Liver (tissue), 9 donors: ENCODE measurements around the gene ACVR2B. TPM values are rescaled to one million over a fixed set of nuclear protein-coding genes. Genes with fewer than 3 reads are reported as not detected.

Experiments used
- DNase-seq: peaks from one replicate; pipeline ENCODE4 v3.0.0-alpha.2; 2017; ENCODE audit warnings: low spot score
- H3K27ac ChIP-seq, 2 donors: one replicate each; pipeline ENCODE4 v1.7.0; 2013; ENCODE audit warnings: inconsistent platforms in 2 of 2, low read length in 2 of 2, control low read depth in 1 of 2, low read depth in 1 of 2, mild to moderate bottlenecking in 1 of 2
- H3K27me3 ChIP-seq, 4 donors: one replicate each; pipeline versions ENCODE4 v1.6.1 to v1.7.0; 2013; ENCODE audit warnings: low read length in 3 of 4, inconsistent platforms in 1 of 4, mild to moderate bottlenecking in 1 of 4, moderate library complexity in 1 of 4; ENCODE audit not compliant: control insufficient read depth in 4 of 4, insufficient read depth in 4 of 4
- H3K36me3 ChIP-seq, 4 donors: one replicate each; pipeline versions ENCODE4 v1.6.1 to v1.7.0; 2013; ENCODE audit warnings: low read length in 3 of 4, mild to moderate bottlenecking in 3 of 4, low read depth in 1 of 4, moderate library complexity in 1 of 4; ENCODE audit not compliant: control insufficient read depth in 4 of 4, insufficient read depth in 3 of 4
- H3K4me1 ChIP-seq, 4 donors: one replicate each; pipeline versions ENCODE4 v1.6.1 to v1.7.0; 2013; ENCODE audit warnings: low read length in 3 of 4, mild to moderate bottlenecking in 3 of 4, moderate library complexity in 1 of 4; ENCODE audit not compliant: control insufficient read depth in 4 of 4, insufficient read depth in 4 of 4
- H3K4me3 ChIP-seq, 3 donors: one replicate each; pipeline versions ENCODE4 v1.6.1 to v1.7.0; 2013; ENCODE audit warnings: low read length in 3 of 3, control low read depth in 1 of 3, low read depth in 1 of 3, mild to moderate bottlenecking in 1 of 3
- H3K9ac ChIP-seq, 2 donors: one replicate each; pipeline ENCODE4 v1.7.0; 2013; ENCODE audit warnings: low read length in 2 of 2, mild to moderate bottlenecking in 2 of 2, moderate library complexity in 2 of 2, control low read depth in 1 of 2, low read depth in 1 of 2
- H3K9me3 ChIP-seq, 4 donors: one replicate each; pipeline versions ENCODE4 v1.6.1 to v1.7.0; 2013; ENCODE audit warnings: low read length in 3 of 4; ENCODE audit not compliant: control insufficient read depth in 4 of 4
- EGR1 ChIP-seq, 2 donors: IDR thresholded peaks; 2 replicates each; pipeline ENCODE4 v1.6.1; 2016 to 2018; ENCODE audit warnings: antibody characterized with exemption in 2 of 2, low read depth in 2 of 2
- FOXA1 ChIP-seq: IDR thresholded peaks from 2 replicates; pipeline ENCODE4 v1.6.1; 2016; ENCODE audit warnings: antibody characterized with exemption
- FOXA2 ChIP-seq: IDR thresholded peaks from 2 replicates; pipeline ENCODE4 v1.6.1; 2016; ENCODE audit warnings: antibody characterized with exemption
- GABPA ChIP-seq, 2 donors: IDR thresholded peaks in 1 of 2; conservative IDR thresholded peaks in 1 of 2; 2 replicates each; pipeline ENCODE4 v1.6.1; 2016; ENCODE audit warnings: antibody characterized with exemption in 2 of 2, mild to moderate bottlenecking in 1 of 2, moderate library complexity in 1 of 2
- HNF4A ChIP-seq, 2 donors: conservative IDR thresholded peaks; 2 replicates each; pipeline ENCODE4 v1.6.1; 2016; ENCODE audit warnings: antibody characterized with exemption in 2 of 2, mild to moderate bottlenecking in 2 of 2
- HNF4G ChIP-seq: IDR thresholded peaks from 2 replicates; pipeline ENCODE4 v1.6.1; 2016; ENCODE audit warnings: antibody characterized with exemption
- JUND ChIP-seq, 2 donors: IDR thresholded peaks; 2 replicates each; pipeline ENCODE4 v1.6.1; 2016; ENCODE audit warnings: antibody characterized with exemption in 2 of 2
- MAX ChIP-seq: IDR thresholded peaks from 2 replicates; pipeline ENCODE4 v1.6.1; 2016; ENCODE audit warnings: antibody characterized with exemption
- NR2F2 ChIP-seq: IDR thresholded peaks from 2 replicates; pipeline ENCODE4 v1.6.1; 2016; ENCODE audit warnings: antibody characterized with exemption
- RAD21 ChIP-seq, 2 donors: IDR thresholded peaks; 2 replicates each; pipeline ENCODE4 v1.6.1; 2016; ENCODE audit warnings: antibody characterized with exemption in 2 of 2, mild to moderate bottlenecking in 2 of 2
- RXRA ChIP-seq, 2 donors: IDR thresholded peaks; 2 replicates each; pipeline ENCODE4 v1.6.1; 2017 to 2018; ENCODE audit warnings: antibody characterized with exemption in 2 of 2, mild to moderate bottlenecking in 1 of 2
- SP1 ChIP-seq: IDR thresholded peaks from 2 replicates; pipeline ENCODE4 v1.6.1; 2018; ENCODE audit warnings: antibody characterized with exemption, mild to moderate bottlenecking
- TAF1 ChIP-seq: conservative IDR thresholded peaks from 2 replicates; pipeline ENCODE4 v1.6.1; 2016; ENCODE audit warnings: antibody characterized with exemption, mild to moderate bottlenecking
- YY1 ChIP-seq: IDR thresholded peaks from 2 replicates; pipeline ENCODE4 v1.6.1; 2016; ENCODE audit warnings: antibody characterized with exemption, mild to moderate bottlenecking
- ZBTB33 ChIP-seq: IDR thresholded peaks from 2 replicates; pipeline ENCODE4 v1.6.1; 2016; ENCODE audit warnings: antibody characterized with exemption
- WGBS: extraction: QIAGEN DNeasy Blood & Tissue Kit; methylation state at CpG from one replicate; pipeline ENCODE4 v1.1.7; 2013; 5-methylcytosine and 5-hydroxymethylcytosine counted together
- polyA plus RNA-seq, 2 donors: library from polyadenylated mRNA; stranded (reverse) in 1 of 2; unstranded in 1 of 2; fragments of 200-250 nt in 1 of 2; fragments of >200 nt in 1 of 2; fragmentation: Nextera tagmentation in 1 of 2; extraction: Ambion mirVana in 1 of 2; gene quantifications; one replicate each; pipeline versions ENCODE4 v1.2.1 to v1.2.3, GENCODE V29; 2013 to 2015
- total RNA-seq, 2 donors: library from RNA; depleted of rRNA; stranded (reverse); fragments of >200 nt; gene quantifications; one replicate each; pipeline ENCODE4 v1.2.3, GENCODE V29; 2014
- TF ChIP-seq, protein P1 (sequence below): IDR thresholded peaks from 2 replicates; pipeline ENCODE4 v1.6.1; 2016; ENCODE audit warnings: antibody characterized with exemption, mild to moderate bottlenecking
- TF ChIP-seq, protein P2 (sequence below): fragments of 150-350 bp; IDR thresholded peaks from 2 replicates; pipeline ENCODE4 v1.5.1; 2017; ENCODE audit warnings: improper control_type of control experiment, low read depth, low read length; ENCODE audit not compliant: missing input control
- TF ChIP-seq, protein P3 (sequence below): IDR thresholded peaks from 2 replicates; pipeline ENCODE4 v1.6.1; 2016; ENCODE audit warnings: antibody characterized with exemption
- donor health status: healthy.
- donor health status: healthy.
- donor health status: healthy.
- donor health status: healthy.
- donor health status: healthy.

Gene ACVR2B
- total and polyA plus RNA-seq, 4 donors, result 1.2 to 7.4 (median 4.7) TPM

DNA sequence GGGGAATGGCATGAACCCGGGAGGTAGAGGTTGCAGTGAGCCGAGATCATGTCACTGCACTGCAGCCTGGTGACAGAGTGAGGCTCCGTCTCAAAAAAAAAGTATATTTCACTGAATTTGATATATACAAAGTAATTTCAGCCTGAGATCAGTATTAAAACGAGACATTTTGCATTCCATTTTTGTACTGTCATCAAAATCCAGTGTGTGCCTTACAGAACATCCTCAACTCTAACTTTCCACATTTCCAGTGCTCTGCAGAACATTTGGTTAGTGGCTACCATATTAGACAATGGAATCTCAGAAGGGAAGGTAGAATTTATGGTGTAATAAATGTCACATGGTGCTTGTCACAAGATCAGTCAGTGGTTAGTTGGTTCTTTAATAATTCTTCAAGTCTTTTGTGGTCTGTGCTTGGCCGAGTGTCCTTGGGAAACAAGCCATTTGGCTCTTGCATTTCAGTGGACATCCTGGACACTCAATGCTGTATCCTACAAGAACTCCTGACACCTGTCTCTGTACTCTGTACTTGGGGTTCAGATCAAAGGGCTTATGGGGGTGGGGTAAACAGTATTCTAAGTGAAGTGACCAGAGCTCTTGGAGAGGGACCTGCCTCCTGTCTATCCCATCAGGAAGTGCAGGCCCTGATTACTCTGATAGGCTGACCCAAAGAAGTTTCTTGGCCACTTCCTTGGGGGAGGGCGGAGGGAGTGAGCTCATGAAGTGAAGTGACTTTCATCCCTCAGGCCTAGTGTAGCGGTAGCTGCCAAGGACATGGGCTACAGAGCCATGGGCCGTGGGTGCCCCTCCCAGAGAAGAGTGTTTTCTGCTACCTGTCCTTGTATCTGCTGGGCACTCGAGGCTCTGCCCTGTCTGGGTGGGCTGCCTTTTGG is 3.7 kb downstream of the ACVR2B start (continued):
- TF ChIP-seq, protein P1, sequence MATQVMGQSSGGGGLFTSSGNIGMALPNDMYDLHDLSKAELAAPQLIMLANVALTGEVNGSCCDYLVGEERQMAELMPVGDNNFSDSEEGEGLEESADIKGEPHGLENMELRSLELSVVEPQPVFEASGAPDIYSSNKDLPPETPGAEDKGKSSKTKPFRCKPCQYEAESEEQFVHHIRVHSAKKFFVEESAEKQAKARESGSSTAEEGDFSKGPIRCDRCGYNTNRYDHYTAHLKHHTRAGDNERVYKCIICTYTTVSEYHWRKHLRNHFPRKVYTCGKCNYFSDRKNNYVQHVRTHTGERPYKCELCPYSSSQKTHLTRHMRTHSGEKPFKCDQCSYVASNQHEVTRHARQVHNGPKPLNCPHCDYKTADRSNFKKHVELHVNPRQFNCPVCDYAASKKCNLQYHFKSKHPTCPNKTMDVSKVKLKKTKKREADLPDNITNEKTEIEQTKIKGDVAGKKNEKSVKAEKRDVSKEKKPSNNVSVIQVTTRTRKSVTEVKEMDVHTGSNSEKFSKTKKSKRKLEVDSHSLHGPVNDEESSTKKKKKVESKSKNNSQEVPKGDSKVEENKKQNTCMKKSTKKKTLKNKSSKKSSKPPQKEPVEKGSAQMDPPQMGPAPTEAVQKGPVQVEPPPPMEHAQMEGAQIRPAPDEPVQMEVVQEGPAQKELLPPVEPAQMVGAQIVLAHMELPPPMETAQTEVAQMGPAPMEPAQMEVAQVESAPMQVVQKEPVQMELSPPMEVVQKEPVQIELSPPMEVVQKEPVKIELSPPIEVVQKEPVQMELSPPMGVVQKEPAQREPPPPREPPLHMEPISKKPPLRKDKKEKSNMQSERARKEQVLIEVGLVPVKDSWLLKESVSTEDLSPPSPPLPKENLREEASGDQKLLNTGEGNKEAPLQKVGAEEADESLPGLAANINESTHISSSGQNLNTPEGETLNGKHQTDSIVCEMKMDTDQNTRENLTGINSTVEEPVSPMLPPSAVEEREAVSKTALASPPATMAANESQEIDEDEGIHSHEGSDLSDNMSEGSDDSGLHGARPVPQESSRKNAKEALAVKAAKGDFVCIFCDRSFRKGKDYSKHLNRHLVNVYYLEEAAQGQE, result no peak
- no peak for TF ChIP-seq FOXA2

- H3K4me1 ChIP-seq, result peaks cover 5 to 44% (median 27%) of the 10 kb centered on the region in 4 donors
- peak overlapping the region; percentile 85 to 90 for H3K27ac ChIP-seq
- no peaks in the 10 kb centered on the region for H3K9me3 ChIP-seq
- peak overlapping the region; percentile 63 to 80 (median 67) for H3K4me3 ChIP-seq
- H3K9ac ChIP-seq, result peak overlapping the region; percentile 33 to 58
- no peak for DNase-seq
- WGBS, result 34% methylated on average over 13 of the region's 13 CpGs
- TF ChIP-seq JUND (IDR thresholded peaks at IDR 0.05) (no peak), FOXA2 (no peak), SP1 (peak; percentile 28), TAF1 (no peak), YY1 (peak; percentile 36), MAX (peak; percentile 85), RXRA (IDR thresholded peaks at IDR 0.05) (peak; percentile 14 to 53), FOXA1 (no peak), HNF4A (conservative IDR thresholded peaks at IDR 0.05) (peak; percentile 37 to 56), RAD21 (IDR thresholded peaks at IDR 0.05) (peak in 1 of 2 donors; percentile 9), GABPA (IDR thresholded peaks at IDR 0.05 in 1 of 2, conservative IDR thresholded peaks at IDR 0.05 in 1 of 2) (peak in 1 of 2 donors; percentile 29), ZBTB33 (no peak), EGR1 (IDR thresholded peaks at IDR 0.05; ENCODE audit: low read depth in 2 of 2) (peak; percentile 87 to 96), HNF4G (no peak), NR2F2 (no peak)
- TF ChIP-seq, protein P1, result no peak
- TF ChIP-seq, protein P2, sequence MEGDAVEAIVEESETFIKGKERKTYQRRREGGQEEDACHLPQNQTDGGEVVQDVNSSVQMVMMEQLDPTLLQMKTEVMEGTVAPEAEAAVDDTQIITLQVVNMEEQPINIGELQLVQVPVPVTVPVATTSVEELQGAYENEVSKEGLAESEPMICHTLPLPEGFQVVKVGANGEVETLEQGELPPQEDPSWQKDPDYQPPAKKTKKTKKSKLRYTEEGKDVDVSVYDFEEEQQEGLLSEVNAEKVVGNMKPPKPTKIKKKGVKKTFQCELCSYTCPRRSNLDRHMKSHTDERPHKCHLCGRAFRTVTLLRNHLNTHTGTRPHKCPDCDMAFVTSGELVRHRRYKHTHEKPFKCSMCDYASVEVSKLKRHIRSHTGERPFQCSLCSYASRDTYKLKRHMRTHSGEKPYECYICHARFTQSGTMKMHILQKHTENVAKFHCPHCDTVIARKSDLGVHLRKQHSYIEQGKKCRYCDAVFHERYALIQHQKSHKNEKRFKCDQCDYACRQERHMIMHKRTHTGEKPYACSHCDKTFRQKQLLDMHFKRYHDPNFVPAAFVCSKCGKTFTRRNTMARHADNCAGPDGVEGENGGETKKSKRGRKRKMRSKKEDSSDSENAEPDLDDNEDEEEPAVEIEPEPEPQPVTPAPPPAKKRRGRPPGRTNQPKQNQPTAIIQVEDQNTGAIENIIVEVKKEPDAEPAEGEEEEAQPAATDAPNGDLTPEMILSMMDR, result no peak
- TF ChIP-seq, protein P3, sequence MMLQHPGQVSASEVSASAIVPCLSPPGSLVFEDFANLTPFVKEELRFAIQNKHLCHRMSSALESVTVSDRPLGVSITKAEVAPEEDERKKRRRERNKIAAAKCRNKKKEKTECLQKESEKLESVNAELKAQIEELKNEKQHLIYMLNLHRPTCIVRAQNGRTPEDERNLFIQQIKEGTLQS, result no peak
- H3K27me3 ChIP-seq, result no peaks in the 10 kb centered on the region
- H3K36me3 ChIP-seq, result no peaks in the 10 kb centered on the region
Observed at GRCh38 chr3:38458796-38459498, 5.3 kb downstream of the ACVR2B start.
